HEK293 (cell line): Measurements from ENCODE around the gene TPST1.

Experiments used
- CTCF ChIA-PET: fragments of 350-600 bp; formaldehyde crosslinking; extraction: SDS; loops from one replicate; lab custom pipeline; 2021; ENCODE audit warnings: antibody characterized with exemption; lab: Yijun Ruan, JAX
- POLR2A ChIA-PET: fragments of 300-600 bp; formaldehyde crosslinking; extraction: SDS; loops from one replicate; lab custom pipeline; 2020; ENCODE audit warnings: antibody characterized with exemption, inconsistent platforms; lab: Yijun Ruan, JAX
- H3K27ac ChIP-seq: fragments of 200-500 bp; sonication (Bioruptor generic); 2 replicates; pipeline ENCODE4 v1.5.1; 2014; ENCODE audit warnings: low read depth, low read length, control low read depth, inconsistent platforms; ENCODE audit errors: extremely low read depth
- H3K36me3 ChIP-seq, 2 experiments: fragments of 200-500 bp in 1 of 2; sonication (Bioruptor generic) in 1 of 2; 1 replicate in 1 of 2; 2 replicates in 1 of 2; pipeline ENCODE4 v1.5.1; 2014 to 2017; ENCODE audit warnings: inconsistent platforms in 2 of 2, low read length in 2 of 2; ENCODE audit not compliant: control insufficient read depth in 2 of 2, insufficient read depth in 1 of 2
- H3K4me1 ChIP-seq: fragments of 200-500 bp; sonication (Bioruptor generic); 2 replicates; pipeline ENCODE4 v1.5.1; 2014; ENCODE audit warnings: mild to moderate bottlenecking, low read length, inconsistent platforms; ENCODE audit not compliant: control insufficient read depth, insufficient read depth
- H3K4me3 ChIP-seq: 2 replicates; pipeline ENCODE4 v1.5.1; 2011; ENCODE audit warnings: low read depth, mild to moderate bottlenecking, control low read depth, low read length, moderate library complexity
- H3K9me3 ChIP-seq: fragments of 200-500 bp; sonication (Bioruptor generic); 2 replicates; pipeline ENCODE4 v1.5.1; 2014; ENCODE audit warnings: low read depth, low read length, inconsistent platforms; ENCODE audit not compliant: control insufficient read depth, insufficient read depth
- GLIS2 ChIP-seq: fragments of 450-650 bp; formaldehyde crosslinking; IDR thresholded peaks from 2 replicates; pipeline ENCODE4 v1.5.1; 2016; ENCODE audit warnings: missing biosample characterization, missing genetic modification characterization
- HOXD13 ChIP-seq: sonication (generic); formaldehyde crosslinking; IDR thresholded peaks from 2 replicates; pipeline ENCODE4 v1.8.0; 2022; ENCODE audit warnings: missing genetic modification reagents, borderline replicate concordance
- KLF7 ChIP-seq: fragments of 450-650 bp; formaldehyde crosslinking; IDR thresholded peaks from 2 replicates; pipeline ENCODE4 v1.5.1; 2016; ENCODE audit warnings: missing biosample characterization, missing genetic modification characterization, borderline replicate concordance
- KLF9 ChIP-seq: fragments of 450-650 bp; formaldehyde crosslinking; IDR thresholded peaks from 2 replicates; pipeline ENCODE4 v1.5.1; 2016; ENCODE audit warnings: missing biosample characterization, missing genetic modification characterization, low read depth
- PRDM10 ChIP-seq: fragments of 450-650 bp; formaldehyde crosslinking; IDR thresholded peaks from 2 replicates; pipeline ENCODE4 v1.5.1; 2016; ENCODE audit warnings: missing biosample characterization, missing genetic modification characterization
- REST ChIP-seq: fragments of 450-650 bp; formaldehyde crosslinking; IDR thresholded peaks from 2 replicates; pipeline ENCODE4 v1.5.1; 2016; ENCODE audit warnings: missing biosample characterization, missing genetic modification characterization
- SP3 ChIP-seq: fragments of 450-650 bp; formaldehyde crosslinking; IDR thresholded peaks from 2 replicates; pipeline ENCODE4 v1.5.1; 2016; ENCODE audit warnings: missing biosample characterization, missing genetic modification characterization
- ZFP37 ChIP-seq: fragments of 450-650 bp; formaldehyde crosslinking; IDR thresholded peaks from 2 replicates; pipeline ENCODE4 v1.5.1; 2016; ENCODE audit warnings: missing biosample characterization, missing genetic modification characterization
- ZNF138 ChIP-seq: fragments of 450-650 bp; formaldehyde crosslinking; IDR thresholded peaks from 2 replicates; pipeline ENCODE4 v1.5.1; 2016; ENCODE audit warnings: missing biosample characterization, missing genetic modification characterization, borderline replicate concordance
- ZNF140 ChIP-seq: fragments of 450-650 bp; formaldehyde crosslinking; IDR thresholded peaks from 2 replicates; pipeline ENCODE4 v1.5.1; 2016; ENCODE audit warnings: missing biosample characterization, missing genetic modification characterization
- ZNF146 ChIP-seq: fragments of 450-650 bp; formaldehyde crosslinking; IDR thresholded peaks from 2 replicates; pipeline ENCODE4 v1.5.1; 2016; ENCODE audit warnings: missing biosample characterization, missing genetic modification characterization
- ZNF157 ChIP-seq: fragments of 450-650 bp; formaldehyde crosslinking; IDR thresholded peaks from 2 replicates; pipeline ENCODE4 v1.5.1; 2016; ENCODE audit warnings: missing biosample characterization, missing genetic modification characterization
- ZNF19 ChIP-seq: fragments of 450-650 bp; formaldehyde crosslinking; IDR thresholded peaks from 2 replicates; pipeline ENCODE4; 2016; ENCODE audit warnings: missing biosample characterization, missing genetic modification characterization, low read depth
- ZNF416 ChIP-seq: fragments of 450-650 bp; formaldehyde crosslinking; IDR thresholded peaks from 2 replicates; pipeline ENCODE4 v1.5.1; 2016; ENCODE audit warnings: missing biosample characterization, missing genetic modification characterization
- ZNF449 ChIP-seq: fragments of 450-650 bp; formaldehyde crosslinking; IDR thresholded peaks from 2 replicates; pipeline ENCODE4 v1.5.1; 2017; ENCODE audit warnings: missing biosample characterization, mild to moderate bottlenecking, missing genetic modification characterization, moderate library complexity
- ZNF518A ChIP-seq: fragments of 450-650 bp; formaldehyde crosslinking; conservative IDR thresholded peaks from 2 replicates; pipeline ENCODE4 v1.5.1; 2016; ENCODE audit warnings: low read depth, missing biosample characterization, missing genetic modification characterization
- ZNF580 ChIP-seq: fragments of 450-650 bp; formaldehyde crosslinking; IDR thresholded peaks from 2 replicates; pipeline ENCODE4 v1.5.1; 2016; ENCODE audit warnings: missing biosample characterization, missing genetic modification characterization
- ZNF658 ChIP-seq: fragments of 450-650 bp; formaldehyde crosslinking; IDR thresholded peaks from 2 replicates; pipeline ENCODE4; 2016; ENCODE audit warnings: missing biosample characterization, missing genetic modification characterization
- ZNF660 ChIP-seq: fragments of 450-650 bp; IDR thresholded peaks from 2 replicates; pipeline ENCODE4 v1.5.1; 2018; ENCODE audit warnings: missing biosample characterization, mild to moderate bottlenecking, missing genetic modification characterization
- ZNF777 ChIP-seq: fragments of 450-650 bp; formaldehyde crosslinking; IDR thresholded peaks from 2 replicates; pipeline ENCODE4 v1.5.1; 2017; ENCODE audit warnings: missing biosample characterization, missing genetic modification characterization, borderline replicate concordance
- ZSCAN18 ChIP-seq: fragments of 450-650 bp; formaldehyde crosslinking; IDR thresholded peaks from 2 replicates; pipeline ENCODE4 v1.5.1; 2016; ENCODE audit warnings: missing biosample characterization, missing genetic modification characterization

TPST1 gene

GRCh38 chr7:66250711-66251110 lies 45.6 kb downstream of the TPST1 start (continued):
- TF ChIP-seq PRDM10 (tag by site-specific recombination) = no peak
- TF ChIP-seq GLIS2 (tag by site-specific recombination) = no peak
- no peak for TF ChIP-seq KLF7 (tag by site-specific recombination)
- TF ChIP-seq ZFP37 (tag by site-specific recombination) = no peak

GRCh38 chr7:66255534-66256100 lies 50.5 kb downstream of the TPST1 start:
- ChIA-PET POLR2A (no interaction called here), CTCF (no interaction called here)
- no peaks in the 10 kb centered on the region for H3K4me1 ChIP-seq
- H3K36me3 ChIP-seq = no peaks in the 10 kb centered on the region
- H3K4me3 ChIP-seq = no peak overlapping the region
- no peak overlapping the region for H3K27ac ChIP-seq
- H3K9me3 ChIP-seq = no peaks in the 10 kb centered on the region
- TF ChIP-seq SP3 (no peak), ZNF777 (tag by site-specific recombination) (no peak), ZNF146 (tag by site-specific recombination) (no peak), ZNF449 (no peak), ZNF140 (tag by site-specific recombination) (no peak), KLF9 (tag by site-specific recombination) (no peak), ZSCAN18 (tag by site-specific recombination) (no peak), ZNF416 (tag by site-specific recombination) (no peak), HOXD13 (no peak), ZNF138 (no peak), REST (tag by site-specific recombination) (no peak), ZNF658 (no peak), ZNF580 (tag by site-specific recombination) (no peak), ZNF660 (tag by site-specific recombination) (no peak), ZNF19 (no peak), ZNF518A (no peak), ZNF157 (tag by site-specific recombination) (no peak)
